DOHH2 (cell line): ENCODE results near the gene PTEN.

Experiments used
- CTCF ChIP-seq: fragments of 200-600 bp; sonication (generic); IDR thresholded peaks from one replicate; pipeline ENCODE4 v1.5.1; 2014; ENCODE audit warnings: antibody characterized with exemption, mild to moderate bottlenecking, low read depth, low read length; ENCODE audit not compliant: poor library complexity, severe bottlenecking
- EZH2phosphoT487 ChIP-seq: fragments of 200-600 bp; sonication (generic); IDR thresholded peaks from 2 replicates; pipeline ENCODE4 v1.6.1; 2017; ENCODE audit warnings: borderline replicate concordance, mild to moderate bottlenecking, antibody characterized with exemption, low read length, moderate library complexity, mixed read lengths

GRCh38 chr10:87819289-87819585 lies 44.2 kb upstream of the PTEN start:
- TF ChIP-seq CTCF (no peak), EZH2phosphoT487 (no peak)
